Activated naive CD4-positive, alpha-beta T cell treated with anti-CD3 and anti-CD28 coated beads, Interleukin-2, amount 50 U/mL, for 24 hours (primary cell): Measurements from ENCODE around the gene NCAN.

ENCODE experiments used
- H3K27ac Mint-ChIP-seq: one replicate; pipeline ENCODE4 v1.8.0; 2021; ENCODE audit warnings: mild to moderate bottlenecking, mixed read lengths
- H3K27me3 Mint-ChIP-seq: one replicate; pipeline ENCODE4 v1.8.0; 2021; ENCODE audit warnings: mixed read lengths
- H3K36me3 Mint-ChIP-seq: one replicate; pipeline ENCODE4 v1.8.0; 2021; ENCODE audit warnings: mixed read lengths
- H3K4me1 Mint-ChIP-seq: one replicate; pipeline ENCODE4 v1.8.0; 2021; ENCODE audit warnings: mixed read lengths
- H3K4me3 Mint-ChIP-seq: one replicate; pipeline ENCODE4 v1.8.0; 2021; ENCODE audit warnings: mild to moderate bottlenecking, mixed read lengths
- H3K9me3 Mint-ChIP-seq: one replicate; pipeline ENCODE4 v1.8.0; 2021; ENCODE audit warnings: mixed read lengths

The NCAN gene

GRCh38 chr19:19185853-19186740 is 25.7 kb upstream of the NCAN start:
- Mint-ChIP-seq H3K9me3 (no peaks in the 10 kb centered on the region), H3K27ac (no peak overlapping the region), H3K4me1 (peaks cover 34% of the 10 kb centered on the region), H3K36me3 (peaks cover 11% of the 10 kb centered on the region), H3K4me3 (no peak overlapping the region), H3K27me3 (no peaks in the 10 kb centered on the region)

- H3K27me3 Mint-ChIP-seq = no peaks in the 10 kb centered on the region
- no peak overlapping the region for H3K4me3 Mint-ChIP-seq
- peaks cover 11% of the 10 kb centered on the region for H3K36me3 Mint-ChIP-seq
- H3K27ac Mint-ChIP-seq = peak overlapping the region; percentile 53
- no peaks in the 10 kb centered on the region for H3K9me3 Mint-ChIP-seq
- H3K4me1 Mint-ChIP-seq = peaks cover 34% of the 10 kb centered on the region
Observed at GRCh38 chr19:19186742-19187141, 25.0 kb upstream of the NCAN start.

- Mint-ChIP-seq H3K27me3 (no peaks in the 10 kb centered on the region), H3K4me1 (peaks cover 44% of the 10 kb centered on the region), H3K9me3 (no peaks in the 10 kb centered on the region), H3K27ac (peak overlapping the region; percentile 99), H3K36me3 (peaks cover 2% of the 10 kb centered on the region), H3K4me3 (peak overlapping the region; percentile 98)
Observed at GRCh38 chr19:19191768-19192077, 20.0 kb upstream of the NCAN start.

GRCh38 chr19:19192078-19192882 is 19.5 kb upstream of the NCAN start, which contains the start of the genes BORCS8 and RFXANK:
TSS of gene BORCS8 (minus strand) at chr19:19192152. CDS start at chr19:19192117, 35 bp downstream.
TSS of gene RFXANK (plus strand) at chr19:19192258. CDS start at chr19:19193947, 1,689 bp downstream.
- H3K4me1 Mint-ChIP-seq = peaks cover 42% of the 10 kb centered on the region
- H3K36me3 Mint-ChIP-seq = peaks cover 1% of the 10 kb centered on the region

GRCh38 chr19:19192910-19193423 is 18.8 kb upstream of the NCAN start:
- Mint-ChIP-seq H3K27ac (peak overlapping the region; percentile 99), H3K27me3 (no peaks in the 10 kb centered on the region), H3K36me3 (peaks cover 1% of the 10 kb centered on the region), H3K9me3 (no peaks in the 10 kb centered on the region), H3K4me3 (peak overlapping the region; percentile 98), H3K4me1 (peaks cover 42% of the 10 kb centered on the region)

More at GRCh38 chr19:19192078-19192882, 19.5 kb upstream of the NCAN start, which contains the start of the genes BORCS8 and RFXANK:
- H3K27me3 Mint-ChIP-seq = no peaks in the 10 kb centered on the region
- no peaks in the 10 kb centered on the region for H3K9me3 Mint-ChIP-seq
- H3K4me3 Mint-ChIP-seq = peak within 1 kb of the TSS; percentile 98
- H3K27ac Mint-ChIP-seq = peak within 1 kb of the TSS; percentile 99

- H3K4me1 Mint-ChIP-seq = peaks cover 35% of the 10 kb centered on the region
- peak overlapping the region; percentile 98 for H3K4me3 Mint-ChIP-seq
- H3K36me3 Mint-ChIP-seq = peaks cover 1% of the 10 kb centered on the region
- H3K27me3 Mint-ChIP-seq = no peaks in the 10 kb centered on the region
- no peaks in the 10 kb centered on the region for H3K9me3 Mint-ChIP-seq
- H3K27ac Mint-ChIP-seq = peak overlapping the region; percentile 62
Observed at GRCh38 chr19:19193926-19194325, 17.8 kb upstream of the NCAN start.

- peaks cover 19% of the 10 kb centered on the region for H3K4me1 Mint-ChIP-seq
- peak overlapping the region; percentile 96 for H3K27ac Mint-ChIP-seq
- peak overlapping the region; percentile 96 for H3K4me3 Mint-ChIP-seq
- H3K27me3 Mint-ChIP-seq = no peaks in the 10 kb centered on the region
- peaks cover 2% of the 10 kb centered on the region for H3K36me3 Mint-ChIP-seq
- H3K9me3 Mint-ChIP-seq = no peaks in the 10 kb centered on the region
Observed at GRCh38 chr19:19201697-19202630, 9.8 kb upstream of the NCAN start.

GRCh38 chr19:19202707-19203011 is 9.1 kb upstream of the NCAN start:
- H3K4me1 Mint-ChIP-seq = peaks cover 26% of the 10 kb centered on the region
- peaks cover 2% of the 10 kb centered on the region for H3K36me3 Mint-ChIP-seq
- peak overlapping the region; percentile 96 for H3K4me3 Mint-ChIP-seq
- H3K9me3 Mint-ChIP-seq = no peaks in the 10 kb centered on the region
- no peaks in the 10 kb centered on the region for H3K27me3 Mint-ChIP-seq
- H3K27ac Mint-ChIP-seq = peak overlapping the region; percentile 96

GRCh38 chr19:19203012-19203856 is 8.5 kb upstream of the NCAN start, which contains the start of gene NR2C2AP:
TSS of gene NR2C2AP (minus strand) at chr19:19203414. CDS start at chr19:19203060, 354 bp downstream.
- peaks cover 29% of the 10 kb centered on the region for H3K4me1 Mint-ChIP-seq
- peaks cover 2% of the 10 kb centered on the region for H3K36me3 Mint-ChIP-seq
- H3K9me3 Mint-ChIP-seq = no peaks in the 10 kb centered on the region

GRCh38 chr19:19204181-19204580 is 7.6 kb upstream of the NCAN start:
- H3K4me3 Mint-ChIP-seq = peak overlapping the region; percentile 72

More at GRCh38 chr19:19203012-19203856, 8.5 kb upstream of the NCAN start, which contains the start of gene NR2C2AP:
- peak within 1 kb of the TSS; percentile 96 for H3K4me3 Mint-ChIP-seq
- no peaks in the 10 kb centered on the region for H3K27me3 Mint-ChIP-seq
- peak within 1 kb of the TSS; percentile 96 for H3K27ac Mint-ChIP-seq

GRCh38 chr19:19205416-19206410 is 6.0 kb upstream of the NCAN start:
- no peak overlapping the region for H3K27ac Mint-ChIP-seq
- no peaks in the 10 kb centered on the region for H3K9me3 Mint-ChIP-seq
- H3K36me3 Mint-ChIP-seq = no peaks in the 10 kb centered on the region
- peaks cover 4% of the 10 kb centered on the region for H3K27me3 Mint-ChIP-seq
- peaks cover 29% of the 10 kb centered on the region for H3K4me1 Mint-ChIP-seq
- H3K4me3 Mint-ChIP-seq = no peak overlapping the region

More at GRCh38 chr19:19204181-19204580, 7.6 kb upstream of the NCAN start:
- Mint-ChIP-seq H3K4me1 (peaks cover 29% of the 10 kb centered on the region), H3K36me3 (peaks cover 2% of the 10 kb centered on the region), H3K27ac (no peak overlapping the region), H3K9me3 (no peaks in the 10 kb centered on the region), H3K27me3 (no peaks in the 10 kb centered on the region)

GRCh38 chr19:19206938-19207337 is 4.8 kb upstream of the NCAN start:
- Mint-ChIP-seq H3K36me3 (no peaks in the 10 kb centered on the region), H3K4me1 (peaks cover 29% of the 10 kb centered on the region), H3K4me3 (no peak overlapping the region), H3K9me3 (no peaks in the 10 kb centered on the region), H3K27me3 (peaks cover 10% of the 10 kb centered on the region), H3K27ac (no peak overlapping the region)
